Transverse colon (tissue), 4 donors: ENCODE measurements around the gene HSH2D. TPM values are rescaled to one million over a fixed set of nuclear protein-coding genes. Genes with fewer than 3 reads are reported as not detected.

ENCODE experiments used
- DNase-seq: peaks from one replicate; pipeline ENCODE4 v3.0.0-alpha.2; 2019
- H3K27ac ChIP-seq, 4 donors: fragments of 200-600 bp; sonication (generic); 2 replicates each; pipeline ENCODE4 v1.5.1; 2016 to 2018; ENCODE audit warnings: inconsistent platforms in 4 of 4
- H3K27me3 ChIP-seq: fragments of 200-600 bp; sonication (generic); 2 replicates; pipeline ENCODE4 v1.5.1; 2017; ENCODE audit warnings: inconsistent platforms
- H3K36me3 ChIP-seq, 4 donors: fragments of 200-600 bp; sonication (generic); 2 replicates each; pipeline ENCODE4 v1.5.1; 2017 to 2019; ENCODE audit warnings: inconsistent platforms in 4 of 4
- H3K4me1 ChIP-seq, 4 donors: fragments of 200-600 bp; sonication (generic); 2 replicates each; pipeline ENCODE4 v1.5.1; 2017 to 2020; ENCODE audit warnings: inconsistent platforms in 4 of 4
- H3K4me3 ChIP-seq, 4 donors: fragments of 200-600 bp; sonication (generic); 1 replicate in 1 of 4; 2 replicates in 3 of 4; pipeline versions ENCODE4 v1.5.1 to v1.6.1; 2017 to 2019; ENCODE audit warnings: inconsistent platforms in 4 of 4
- H3K9me3 ChIP-seq, 2 donors: fragments of 200-600 bp; sonication (generic); 2 replicates each; pipeline ENCODE4 v1.5.1; 2017 to 2019; ENCODE audit warnings: inconsistent platforms in 2 of 2
- CTCF ChIP-seq, 5 experiments: fragments of 200-600 bp in 3 of 5; fragments of 450-650 bp in 2 of 5; sonication (generic) in 3 of 5; IDR thresholded peaks; 1 replicate in 2 of 5; 2 replicates in 3 of 5; pipeline ENCODE4 v1.5.1; 2016 to 2017; ENCODE audit warnings: antibody characterized with exemption in 5 of 5, inconsistent platforms in 3 of 5, mild to moderate bottlenecking in 2 of 5, moderate library complexity in 1 of 5
- EP300 ChIP-seq: sonication (generic); formaldehyde crosslinking; IDR thresholded peaks from one replicate; pipeline ENCODE4 v1.6.1; 2017; ENCODE audit warnings: antibody characterized with exemption, low read depth
- POLR2A ChIP-seq: fragments of 450-650 bp; IDR thresholded peaks from one replicate; pipeline ENCODE4 v1.6.1; 2016; ENCODE audit warnings: antibody characterized with exemption, mild to moderate bottlenecking, moderate library complexity
- POLR2AphosphoS5 ChIP-seq, 3 donors: sonication (generic); formaldehyde crosslinking; IDR thresholded peaks; one replicate each; pipeline ENCODE4 v1.6.1; 2016; ENCODE audit warnings: antibody characterized with exemption in 3 of 3
- WGBS, 2 donors: methylation state at CpG; one replicate each; pipeline ENCODE4 v1.1.5; 2018; ENCODE audit warnings: low coverage in 1 of 2; 5-methylcytosine and 5-hydroxymethylcytosine counted together
- in situ Hi-C, 4 donors: fragments of 200-750 bp; cut with MboI; loops; one replicate each; pipeline versions ENCODE4 v1.15.0 to v1.15.1; 2017; ENCODE audit warnings: low sequenced_read_pairs in 3 of 4, low pct_ligation_motif_present in 1 of 4, low pct_unique_long_range_greater_than_20kb in 1 of 4
- intact Hi-C: fragments of 100-400 bp; cut with DNase I; formaldehyde crosslinking; loops from one replicate; pipeline ENCODE4 v1.15.1; 2023; ENCODE audit warnings: low total_unique reads
- total RNA-seq, 4 donors: library from RNA; depleted of rRNA; stranded (reverse); fragments of >200 nt; gene quantifications; one replicate each; pipeline ENCODE4 v1.1.0, GENCODE V29; 2016

The HSH2D gene
- total RNA-seq, 4 donors from 2014 or later = 17.6 to 55.4 (median 30.8) TPM

GRCh38 chr19:16125737-16126495 lies 17.6 kb upstream of the HSH2D start:
- no peak for DNase-seq
- peak overlapping the region; percentile 30 to 53 (median 36) for H3K27ac ChIP-seq
- TF ChIP-seq POLR2AphosphoS5 (IDR thresholded peaks at IDR 0.05) = peak in 1 of 3 donors; percentile 7
- no peak for TF ChIP-seq POLR2A
- in situ Hi-C loops = no loop called here
- 66% methylated on average over 8 of the region's 10 CpGs; no CpG with 5 or more reads in 1 of the 2 donors for WGBS, 2 donors
- peaks cover 0 to 80% (median 32%) of the 10 kb centered on the region in 4 donors for H3K36me3 ChIP-seq
- no peaks in the 10 kb centered on the region for H3K9me3 ChIP-seq
- H3K4me3 ChIP-seq = no peak overlapping the region
- H3K4me1 ChIP-seq = peaks cover 0 to 12% (median 0%) of the 10 kb centered on the region in 4 donors
- no peaks in the 10 kb centered on the region for H3K27me3 ChIP-seq
- intact Hi-C loops = no loop called here

- Histone ChIP-seq H3K36me3 (peaks cover 0 to 71% (median 28%) of the 10 kb centered on the region in 4 donors), H3K27me3 (no peaks in the 10 kb centered on the region), H3K27ac (no peak overlapping the region), H3K9me3 (no peaks in the 10 kb centered on the region), H3K4me1 (peaks cover 0 to 12% (median 0%) of the 10 kb centered on the region in 4 donors), H3K4me3 (no peak overlapping the region)
- DNase-seq = no peak
- WGBS, 2 donors = 85 to 90% methylated on average over 2 to 11 of the region's 11 CpGs
- in situ Hi-C loops (no loop called here), intact Hi-C loops (no loop called here)
- no peak for TF ChIP-seq EP300
- TF ChIP-seq POLR2A = no peak
- TF ChIP-seq POLR2AphosphoS5 (IDR thresholded peaks at IDR 0.05) = no peak
- TF ChIP-seq CTCF (IDR thresholded peaks at IDR 0.05) = no peak
Measured at GRCh38 chr19:16127080-16127479, 16.4 kb upstream of the HSH2D start.

GRCh38 chr19:16127776-16128371 lies 15.6 kb upstream of the HSH2D start:
- TF ChIP-seq CTCF (IDR thresholded peaks at IDR 0.05) (no peak), EP300 (no peak), POLR2AphosphoS5 (IDR thresholded peaks at IDR 0.05) (no peak), POLR2A (no peak)
- Histone ChIP-seq H3K27me3 (no peaks in the 10 kb centered on the region), H3K4me3 (no peak overlapping the region), H3K4me1 (peaks cover 0 to 12% (median 0%) of the 10 kb centered on the region in 4 donors), H3K27ac (no peak overlapping the region), H3K36me3 (peaks cover 0 to 71% (median 31%) of the 10 kb centered on the region in 4 donors), H3K9me3 (no peaks in the 10 kb centered on the region)
- DNase-seq = no peak
- intact Hi-C loops = no loop called here
- 92% methylated on average over 21 of the region's 21 CpGs; no CpG with 5 or more reads in 1 of the 2 donors for WGBS, 2 donors
- in situ Hi-C loops = no loop called here

- in situ Hi-C loops = no loop called here
Measured at GRCh38 chr19:16131648-16132047, 11.8 kb upstream of the HSH2D start.

More at GRCh38 chr19:16131648-16132047, 11.8 kb upstream of the HSH2D start:
- Histone ChIP-seq H3K4me1 (no peaks in the 10 kb centered on the region), H3K4me3 (no peak overlapping the region), H3K9me3 (no peaks in the 10 kb centered on the region), H3K36me3 (peaks cover 0 to 58% (median 25%) of the 10 kb centered on the region in 4 donors), H3K27me3 (no peaks in the 10 kb centered on the region), H3K27ac (no peak overlapping the region)
- DNase-seq = no peak
- 85 to 100% methylated on average over 3 of the region's 3 CpGs for WGBS, 2 donors
- intact Hi-C loops = no loop called here
- no peak for TF ChIP-seq POLR2A
- no peak for TF ChIP-seq CTCF (IDR thresholded peaks at IDR 0.05)
- TF ChIP-seq POLR2AphosphoS5 (IDR thresholded peaks at IDR 0.05) = no peak
- TF ChIP-seq EP300 = no peak
